OCI-LY1 (cell line): ENCODE results near the gene NFIX.

Experiments
- H2AFZ ChIP-seq: fragments of 200-600 bp; sonication (generic), shearing (Covaris generic); 2 replicates; pipeline ENCODE4 v1.6.0; 2014; ENCODE audit warnings: antibody characterized with exemption, mild to moderate bottlenecking, low read length
- H3F3A ChIP-seq: fragments of 200-600 bp; sonication (generic), shearing (Covaris generic); 2 replicates; pipeline ENCODE4 v1.6.0; 2014; ENCODE audit warnings: mild to moderate bottlenecking, antibody characterized with exemption, low read length, moderate library complexity; ENCODE audit not compliant: insufficient read depth
- H3K27ac ChIP-seq: fragments of 200-600 bp; sonication (generic); 2 replicates; pipeline ENCODE4 v1.5.1; 2014; ENCODE audit warnings: low read length, mixed run types, mild to moderate bottlenecking, low read depth; ENCODE audit not compliant: poor library complexity, severe bottlenecking
- H3K27me3 ChIP-seq: fragments of 200-600 bp; sonication (generic); 2 replicates; pipeline ENCODE4 v1.6.0; 2014; ENCODE audit warnings: antibody characterized with exemption, mild to moderate bottlenecking, low read length, moderate library complexity; ENCODE audit not compliant: insufficient read depth
- H3K36me3 ChIP-seq: fragments of 200-600 bp; sonication (generic); 2 replicates; pipeline ENCODE4 v1.6.1; 2014; ENCODE audit warnings: mild to moderate bottlenecking, antibody characterized with exemption, low read length, moderate library complexity, mixed read lengths; ENCODE audit not compliant: insufficient read depth
- H3K4me1 ChIP-seq: fragments of 200-600 bp; sonication (generic); 2 replicates; pipeline ENCODE4 v1.5.1; 2014; ENCODE audit warnings: mild to moderate bottlenecking, low read length, moderate library complexity; ENCODE audit not compliant: insufficient read depth, severe bottlenecking
- H3K4me2 ChIP-seq: fragments of 200-600 bp; sonication (generic), shearing (Covaris generic); 2 replicates; pipeline ENCODE4 v1.6.1; 2014; ENCODE audit warnings: low read length
- H3K4me3 ChIP-seq: fragments of 200-600 bp; sonication (generic); 2 replicates; pipeline ENCODE4 v1.5.1; 2014; ENCODE audit warnings: low read length, low read depth, mild to moderate bottlenecking, mixed read lengths; ENCODE audit not compliant: poor library complexity, severe bottlenecking
- H3K79me2 ChIP-seq: fragments of 200-600 bp; shearing (Covaris generic); 2 replicates; pipeline ENCODE4 v1.6.1; 2016; ENCODE audit warnings: mixed run types, low read length, mixed read lengths; ENCODE audit not compliant: insufficient read depth
- H3K9ac ChIP-seq: fragments of 200-600 bp; sonication (generic), shearing (Covaris generic); 2 replicates; pipeline ENCODE4 v1.6.1; 2014; ENCODE audit warnings: mild to moderate bottlenecking, low read length, mixed read lengths
- H3K9me2 ChIP-seq: fragments of 200-600 bp; sonication (generic), shearing (Covaris generic); 2 replicates; pipeline ENCODE4 v1.6.1; 2014; ENCODE audit warnings: low read depth, mild to moderate bottlenecking, low read length, mixed read lengths
- H3K9me3 ChIP-seq: fragments of 200-600 bp; shearing (Covaris generic); 2 replicates; pipeline ENCODE4 v1.6.1; 2014; ENCODE audit warnings: low read length, mixed read lengths
- H4K20me1 ChIP-seq: fragments of 200-600 bp; sonication (generic), shearing (Covaris generic); 2 replicates; pipeline ENCODE4 v1.6.0; 2016; ENCODE audit warnings: mild to moderate bottlenecking, low read length; ENCODE audit not compliant: insufficient read depth
- EZH2 ChIP-seq: fragments of 200-600 bp; sonication (generic), shearing (Covaris generic); IDR thresholded peaks from 2 replicates; pipeline ENCODE4 v1.8.0; 2017; ENCODE audit warnings: borderline replicate concordance, mixed run types, mild to moderate bottlenecking, antibody characterized with exemption, low read length, moderate library complexity, mixed read lengths
- TF ChIP-seq, protein P1 (sequence below): fragments of 200-600 bp; sonication (generic), shearing (Covaris generic); IDR thresholded peaks from 2 replicates; pipeline ENCODE4 v1.5.1; 2017; ENCODE audit warnings: mild to moderate bottlenecking, antibody characterized with exemption, low read length, moderate library complexity, mixed read lengths

NFIX gene

DNA sequence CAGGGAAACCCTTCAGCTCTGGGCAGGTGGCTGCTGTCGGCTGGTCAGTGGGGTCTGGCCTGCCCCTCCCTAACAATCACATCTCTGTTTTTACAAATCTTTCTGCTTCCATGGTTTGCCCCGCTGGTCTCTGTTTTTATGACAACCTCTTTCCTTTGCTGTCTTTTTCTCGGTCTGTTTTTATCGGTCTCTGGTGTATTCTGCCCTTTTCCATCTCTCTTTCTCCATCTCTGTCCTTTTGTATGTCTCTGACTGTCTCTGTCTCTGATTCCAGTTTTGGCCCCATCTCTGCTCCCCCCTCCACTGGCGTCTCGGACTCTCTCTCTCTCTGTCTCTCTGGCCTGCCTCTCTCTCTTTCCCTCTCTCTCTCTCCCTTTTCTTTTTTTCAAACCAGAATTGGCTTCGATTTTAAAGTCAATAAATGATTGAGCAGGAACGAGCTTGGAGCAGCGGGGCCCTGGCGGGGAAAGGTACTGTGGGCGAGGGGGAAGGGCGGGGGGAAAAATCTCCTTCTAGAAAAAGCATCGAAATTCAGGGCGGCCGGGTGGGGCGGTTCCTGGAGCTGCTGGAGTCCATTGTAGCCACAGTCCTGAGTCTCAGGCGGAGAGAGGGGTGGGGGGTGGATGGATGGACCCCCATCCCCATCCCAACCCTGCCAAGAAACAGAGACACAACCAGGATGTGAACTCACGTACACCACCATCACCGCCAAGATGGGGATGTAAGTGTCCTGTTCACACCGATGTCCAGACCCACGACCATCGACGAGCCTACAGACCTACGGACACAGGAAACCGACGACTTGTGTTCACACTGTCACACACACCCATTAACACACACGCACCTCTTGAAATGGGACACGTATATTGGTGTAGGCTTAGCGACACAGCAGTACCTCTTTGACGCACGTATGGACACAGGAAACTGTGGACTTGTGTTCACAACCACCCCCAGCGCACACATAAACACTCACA lies 3.0 kb downstream of the NFIX start:
- no peaks in the 10 kb centered on the region for H3F3A ChIP-seq
- H3K36me3 ChIP-seq, result no peaks in the 10 kb centered on the region
- H3K27me3 ChIP-seq, result peaks cover 10% of the 10 kb centered on the region; the same call in 1 of the 2 replicates
- no peaks in the 10 kb centered on the region for H3K4me1 ChIP-seq
- TF ChIP-seq, protein P1, sequence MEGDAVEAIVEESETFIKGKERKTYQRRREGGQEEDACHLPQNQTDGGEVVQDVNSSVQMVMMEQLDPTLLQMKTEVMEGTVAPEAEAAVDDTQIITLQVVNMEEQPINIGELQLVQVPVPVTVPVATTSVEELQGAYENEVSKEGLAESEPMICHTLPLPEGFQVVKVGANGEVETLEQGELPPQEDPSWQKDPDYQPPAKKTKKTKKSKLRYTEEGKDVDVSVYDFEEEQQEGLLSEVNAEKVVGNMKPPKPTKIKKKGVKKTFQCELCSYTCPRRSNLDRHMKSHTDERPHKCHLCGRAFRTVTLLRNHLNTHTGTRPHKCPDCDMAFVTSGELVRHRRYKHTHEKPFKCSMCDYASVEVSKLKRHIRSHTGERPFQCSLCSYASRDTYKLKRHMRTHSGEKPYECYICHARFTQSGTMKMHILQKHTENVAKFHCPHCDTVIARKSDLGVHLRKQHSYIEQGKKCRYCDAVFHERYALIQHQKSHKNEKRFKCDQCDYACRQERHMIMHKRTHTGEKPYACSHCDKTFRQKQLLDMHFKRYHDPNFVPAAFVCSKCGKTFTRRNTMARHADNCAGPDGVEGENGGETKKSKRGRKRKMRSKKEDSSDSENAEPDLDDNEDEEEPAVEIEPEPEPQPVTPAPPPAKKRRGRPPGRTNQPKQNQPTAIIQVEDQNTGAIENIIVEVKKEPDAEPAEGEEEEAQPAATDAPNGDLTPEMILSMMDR, result no peak
- TF ChIP-seq EZH2, result no peak
- no peaks in the 10 kb centered on the region for H3K9me2 ChIP-seq
- no peaks in the 10 kb centered on the region for H3K9me3 ChIP-seq
- no peak overlapping the region for H3K27ac ChIP-seq
- H3K4me2 ChIP-seq, result no peak overlapping the region
- H3K9ac ChIP-seq, result no peak overlapping the region
- no peaks in the 10 kb centered on the region for H3K79me2 ChIP-seq
- H4K20me1 ChIP-seq, result no peaks in the 10 kb centered on the region
- H3K4me3 ChIP-seq, result no peak overlapping the region
- no peak overlapping the region for H2AFZ ChIP-seq

DNA sequence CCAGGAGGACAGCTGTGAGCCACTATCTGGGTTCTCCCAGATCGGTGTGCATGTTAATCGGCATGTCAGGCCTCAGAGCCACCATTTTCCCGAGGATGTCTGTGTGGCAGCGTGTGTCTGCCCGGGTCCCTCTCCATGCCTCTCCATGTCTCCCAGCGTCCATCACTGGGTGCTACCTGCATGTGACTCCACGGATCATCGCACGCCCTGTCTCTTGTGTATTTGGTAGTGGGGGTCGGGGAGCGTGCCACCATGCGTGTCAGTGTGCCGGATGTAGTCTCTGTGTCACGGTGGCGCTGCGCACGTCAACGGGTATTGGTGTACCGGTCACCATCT lies 5.9 kb downstream of the NFIX start:
- Histone ChIP-seq H2AFZ (no peak overlapping the region), H3K9me3 (no peaks in the 10 kb centered on the region), H3K27ac (no peak overlapping the region), H3K4me3 (no peak overlapping the region), H4K20me1 (no peaks in the 10 kb centered on the region), H3K4me1 (no peaks in the 10 kb centered on the region), H3K36me3 (no peaks in the 10 kb centered on the region), H3K9me2 (no peaks in the 10 kb centered on the region), H3F3A (no peaks in the 10 kb centered on the region), H3K9ac (no peak overlapping the region), H3K4me2 (no peak overlapping the region), H3K79me2 (no peaks in the 10 kb centered on the region), H3K27me3 (peaks cover 3% of the 10 kb centered on the region; the same call in 1 of the 2 replicates)
- TF ChIP-seq EZH2, result no peak
- TF ChIP-seq, protein P1, result no peak

DNA sequence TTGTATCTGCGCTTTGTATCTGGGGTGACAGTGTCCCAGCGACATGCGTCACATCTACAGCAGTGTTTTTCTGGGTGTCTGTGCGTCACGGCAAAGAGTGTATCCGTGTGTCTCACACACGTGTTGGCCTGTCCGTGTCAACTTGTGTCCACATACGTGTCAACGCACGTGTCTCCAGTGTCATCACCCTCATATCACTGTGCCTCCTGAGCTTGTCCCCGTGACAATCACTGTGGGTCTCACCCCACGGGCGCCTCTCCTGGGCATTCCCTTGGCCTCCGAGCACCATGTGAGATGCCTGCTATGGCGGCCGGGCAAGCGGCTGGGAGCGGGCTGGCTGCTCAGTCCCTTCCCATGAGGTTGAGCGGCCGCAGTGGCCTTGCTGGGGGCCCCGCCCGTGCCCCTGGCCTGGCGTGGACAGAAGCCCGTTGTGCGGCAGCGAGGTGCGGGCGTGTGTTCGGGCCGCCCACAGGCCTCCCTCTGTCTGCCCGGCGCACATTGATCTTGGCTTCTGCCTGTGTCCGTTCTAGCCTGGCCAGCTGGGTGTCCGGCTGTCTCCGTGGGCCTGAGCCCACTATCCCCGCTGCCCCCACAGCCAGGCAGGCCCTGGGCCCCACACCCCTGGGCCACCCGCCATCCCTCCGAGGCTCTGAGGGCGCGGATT lies 6.4 kb downstream of the NFIX start:
- peaks cover 3% of the 10 kb centered on the region; the same call in 1 of the 2 replicates for H3K27me3 ChIP-seq
- no peaks in the 10 kb centered on the region for H3K79me2 ChIP-seq
- no peaks in the 10 kb centered on the region for H3K9me2 ChIP-seq
- no peak overlapping the region for H3K9ac ChIP-seq
- H2AFZ ChIP-seq, result no peak overlapping the region
- no peaks in the 10 kb centered on the region for H3K36me3 ChIP-seq
- H3F3A ChIP-seq, result no peaks in the 10 kb centered on the region
- H3K27ac ChIP-seq, result no peak overlapping the region
- no peaks in the 10 kb centered on the region for H3K4me1 ChIP-seq
- TF ChIP-seq, protein P1, result no peak
- no peak for TF ChIP-seq EZH2
- no peaks in the 10 kb centered on the region for H3K9me3 ChIP-seq
- no peak overlapping the region for H3K4me3 ChIP-seq
- no peak overlapping the region for H3K4me2 ChIP-seq
- no peaks in the 10 kb centered on the region for H4K20me1 ChIP-seq
